DMS 273 treated with DMSO at 0.1 percent for 48 hours (cell line): ENCODE results near the gene RWDD4.
"Not testable (repeated sequence)": the region's sequence is repeated elsewhere in the genome, so short reads cannot be mapped to it uniquely, and the experiment has no call there.

Experiments used
- DNase-seq: peaks from one replicate; lab custom pipeline; 2025; lab: John Stamatoyannopoulos, UW

RWDD4 gene

GRCh38 chr4:183635741-183636140 lies 23.2 kb downstream of the RWDD4 start:
- DNase-seq: peak; percentile 84

GRCh38 chr4:183635321-183635720 lies 23.7 kb downstream of the RWDD4 start:
- peak; percentile 84 for DNase-seq

GRCh38 chr4:183633476-183634400 lies 25.2 kb downstream of the RWDD4 start:
- DNase-seq: no peak

- no peak for DNase-seq
These were observed 26.3 kb downstream of the RWDD4 start for GRCh38 chr4:183632689-183633088.

GRCh38 chr4:183631577-183632198 lies 27.3 kb downstream of the RWDD4 start:
- DNase-seq: no peak

GRCh38 chr4:183627979-183628588 lies 30.9 kb downstream of the RWDD4 start:
- DNase-seq: peak; percentile 58

GRCh38 chr4:183627286-183627685 lies 31.7 kb downstream of the RWDD4 start:
- DNase-seq: not testable (repeated sequence)

GRCh38 chr4:183626168-183626567 lies 32.8 kb downstream of the RWDD4 start:
- no peak for DNase-seq

- no peak for DNase-seq
These were observed 34.4 kb downstream of the RWDD4 start for GRCh38 chr4:183624548-183624947.

- no peak for DNase-seq
These were observed 37.1 kb downstream of the RWDD4 start for GRCh38 chr4:183621875-183622274.

GRCh38 chr4:183620421-183620820 lies 38.6 kb downstream of the RWDD4 start:
- no peak for DNase-seq

GRCh38 chr4:183618681-183619080 lies 40.3 kb downstream of the RWDD4 start:
- DNase-seq: no peak

GRCh38 chr4:183617075-183617474 lies 41.9 kb downstream of the RWDD4 start:
- DNase-seq: no peak

- DNase-seq: no peak
These were observed 46.4 kb downstream of the RWDD4 start for GRCh38 chr4:183612329-183613250.

- DNase-seq: no peak
These were observed 47.7 kb downstream of the RWDD4 start for GRCh38 chr4:183611210-183611830.

GRCh38 chr4:183610613-183611012 lies 48.4 kb downstream of the RWDD4 start:
- DNase-seq: no peak

- no peak for DNase-seq
These were observed 49.0 kb downstream of the RWDD4 start for GRCh38 chr4:183610033-183610432.

- no peak for DNase-seq
These were observed 49.8 kb downstream of the RWDD4 start for GRCh38 chr4:183609151-183609550.

GRCh38 chr4:183607894-183608293 lies 51.1 kb downstream of the RWDD4 start:
- DNase-seq: no peak

GRCh38 chr4:183602557-183603027 lies 56.4 kb downstream of the RWDD4 start:
- no peak for DNase-seq

- DNase-seq: peak; percentile 38
These were observed 57.6 kb downstream of the RWDD4 start for GRCh38 chr4:183601381-183601780.
